Measurements from ENCODE around the gene NR2F2.

Gene NR2F2

DNA sequence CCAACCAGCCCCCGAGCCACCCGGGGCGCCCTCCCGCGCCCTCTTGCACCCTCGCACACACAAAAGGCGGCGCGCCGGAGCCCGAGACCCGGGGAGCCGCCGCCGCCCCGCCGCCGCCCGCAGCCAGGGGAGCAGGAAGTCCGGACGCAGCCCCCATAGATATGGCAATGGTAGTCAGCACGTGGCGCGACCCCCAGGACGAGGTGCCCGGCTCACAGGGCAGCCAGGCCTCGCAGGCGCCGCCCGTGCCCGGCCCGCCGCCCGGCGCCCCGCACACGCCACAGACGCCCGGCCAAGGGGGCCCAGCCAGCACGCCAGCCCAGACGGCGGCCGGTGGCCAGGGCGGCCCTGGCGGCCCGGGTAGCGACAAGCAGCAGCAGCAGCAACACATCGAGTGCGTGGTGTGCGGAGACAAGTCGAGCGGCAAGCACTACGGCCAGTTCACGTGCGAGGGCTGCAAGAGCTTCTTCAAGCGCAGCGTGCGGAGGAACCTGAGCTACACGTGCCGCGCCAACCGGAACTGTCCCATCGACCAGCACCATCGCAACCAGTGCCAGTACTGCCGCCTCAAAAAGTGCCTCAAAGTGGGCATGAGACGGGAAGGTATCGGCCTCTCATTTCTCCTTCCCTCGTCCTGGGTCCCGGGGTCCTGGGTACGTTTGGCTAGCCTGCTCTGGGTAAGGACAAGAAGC, 1.6 kb downstream of the NR2F2 start:
- no peak for DNase-seq
- Histone ChIP-seq H3K4me1 (ENCODE audit: control insufficient read depth, insufficient read depth, low read length, poor library complexity, severe bottlenecking) (peaks cover 4% of the 10 kb centered on the region), H3K27ac (ENCODE audit: insufficient read depth, low read length, poor library complexity, severe bottlenecking) (no peak overlapping the region), H3K9me3 (ENCODE audit: control insufficient read depth, low read length) (no peaks in the 10 kb centered on the region), H3K27me3 (replicated peaks; ENCODE audit: control insufficient read depth, insufficient read depth, low read length, poor library complexity, severe bottlenecking) (peaks cover 40% of the 10 kb centered on the region), H3K36me3 (ENCODE audit: control insufficient read depth, insufficient read depth, low read length) (no peaks in the 10 kb centered on the region), H3K4me3 (ENCODE audit: insufficient read depth, low read depth, low read length, poor library complexity, severe bottlenecking) (no peak overlapping the region)

DNA sequence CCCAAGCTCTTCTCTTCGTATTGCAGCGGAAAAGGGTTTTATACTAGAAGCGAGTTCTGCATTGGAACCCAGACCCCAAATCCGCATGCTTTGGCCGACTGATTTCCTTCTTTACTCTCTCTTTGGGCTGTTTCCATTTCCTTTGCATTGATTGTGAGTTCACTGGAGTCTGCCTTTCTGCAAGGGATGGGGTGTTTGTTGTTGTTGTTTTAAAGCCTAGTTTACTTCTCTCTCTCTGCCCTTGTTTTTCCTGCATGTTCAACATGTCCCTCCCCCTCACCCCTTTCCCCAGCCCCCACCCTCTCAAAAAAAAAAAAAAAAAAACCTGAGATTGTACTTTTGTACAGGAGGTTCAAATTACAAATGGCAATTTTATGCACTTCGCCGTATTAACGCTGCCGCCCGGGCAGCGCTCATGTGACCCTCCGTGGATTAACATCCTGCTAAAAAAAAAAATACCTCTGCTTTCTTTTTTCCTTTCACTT, 2.2 kb downstream of the NR2F2 start:
- Histone ChIP-seq H3K4me3 (ENCODE audit: insufficient read depth, low read depth, low read length, poor library complexity, severe bottlenecking) (peak overlapping the region; percentile 36), H3K9me3 (ENCODE audit: control insufficient read depth, low read length) (no peaks in the 10 kb centered on the region), H3K36me3 (ENCODE audit: control insufficient read depth, insufficient read depth, low read length) (no peaks in the 10 kb centered on the region), H3K4me1 (ENCODE audit: control insufficient read depth, insufficient read depth, low read length, poor library complexity, severe bottlenecking) (peaks cover 4% of the 10 kb centered on the region), H3K27me3 (replicated peaks; ENCODE audit: control insufficient read depth, insufficient read depth, low read length, poor library complexity, severe bottlenecking) (peaks cover 40% of the 10 kb centered on the region), H3K27ac (ENCODE audit: insufficient read depth, low read length, poor library complexity, severe bottlenecking) (no peak overlapping the region)
- no peak for DNase-seq

GRCh38 chr15:96333131-96334016, 2.9 kb downstream of the NR2F2 start:
- no peaks in the 10 kb centered on the region for H3K36me3 ChIP-seq (ENCODE audit: control insufficient read depth, insufficient read depth, low read length)
- peaks cover 40% of the 10 kb centered on the region for H3K27me3 ChIP-seq (replicated peaks; ENCODE audit: control insufficient read depth, insufficient read depth, low read length, poor library complexity, severe bottlenecking)
- no peak for DNase-seq
- no peaks in the 10 kb centered on the region for H3K9me3 ChIP-seq (ENCODE audit: control insufficient read depth, low read length)
- H3K4me3 ChIP-seq (ENCODE audit: insufficient read depth, low read depth, low read length, poor library complexity, severe bottlenecking): peak overlapping the region; percentile 36
- peaks cover 4% of the 10 kb centered on the region for H3K4me1 ChIP-seq (ENCODE audit: control insufficient read depth, insufficient read depth, low read length, poor library complexity, severe bottlenecking)
- no peak overlapping the region for H3K27ac ChIP-seq (ENCODE audit: insufficient read depth, low read length, poor library complexity, severe bottlenecking)

GRCh38 chr15:96334017-96334704, 3.7 kb downstream of the NR2F2 start:
- Histone ChIP-seq H3K9me3 (ENCODE audit: control insufficient read depth, low read length) (no peaks in the 10 kb centered on the region), H3K27me3 (replicated peaks; ENCODE audit: control insufficient read depth, insufficient read depth, low read length, poor library complexity, severe bottlenecking) (peaks cover 40% of the 10 kb centered on the region), H3K27ac (ENCODE audit: insufficient read depth, low read length, poor library complexity, severe bottlenecking) (no peak overlapping the region), H3K4me1 (ENCODE audit: control insufficient read depth, insufficient read depth, low read length, poor library complexity, severe bottlenecking) (peaks cover 4% of the 10 kb centered on the region), H3K4me3 (ENCODE audit: insufficient read depth, low read depth, low read length, poor library complexity, severe bottlenecking) (no peak overlapping the region), H3K36me3 (ENCODE audit: control insufficient read depth, insufficient read depth, low read length) (no peaks in the 10 kb centered on the region)
- no peak for DNase-seq

DNA sequence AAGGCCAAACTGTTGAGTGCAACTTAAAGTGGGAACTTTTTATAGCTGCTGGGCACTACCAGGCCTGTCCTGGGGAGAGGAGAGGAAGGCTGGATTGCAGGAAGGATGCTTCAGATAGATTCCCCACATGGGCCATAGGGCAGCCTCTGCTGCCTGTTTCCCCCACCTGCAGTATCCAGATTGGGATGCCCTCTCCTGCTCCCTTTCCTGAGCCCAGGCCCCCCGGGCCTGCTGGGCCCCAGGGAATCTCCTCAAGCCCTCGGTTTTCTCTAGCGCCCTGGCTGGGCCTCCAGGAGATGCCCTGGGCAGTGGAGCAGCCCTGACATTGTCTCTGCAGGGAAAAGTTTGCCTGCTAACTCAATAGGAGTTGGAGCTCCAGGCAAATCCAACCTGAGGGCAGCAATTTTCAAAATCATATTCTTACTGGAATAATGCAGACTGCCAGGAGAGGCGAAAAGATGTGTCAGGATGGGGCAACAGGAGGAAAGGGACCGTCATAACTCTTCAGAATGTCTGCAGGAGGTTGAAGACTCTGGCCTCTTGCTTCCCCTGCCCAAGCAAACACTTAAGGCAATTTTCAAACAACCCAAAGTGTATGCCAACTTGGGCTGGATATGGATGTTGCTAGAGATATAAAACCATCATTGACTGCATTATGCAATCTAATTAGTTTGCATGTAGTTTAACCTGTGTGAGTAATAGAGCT, 4.4 kb downstream of the NR2F2 start:
- no peak for DNase-seq
- Histone ChIP-seq H3K27me3 (replicated peaks; ENCODE audit: control insufficient read depth, insufficient read depth, low read length, poor library complexity, severe bottlenecking) (peaks cover 40% of the 10 kb centered on the region), H3K4me1 (ENCODE audit: control insufficient read depth, insufficient read depth, low read length, poor library complexity, severe bottlenecking) (peaks cover 4% of the 10 kb centered on the region), H3K27ac (ENCODE audit: insufficient read depth, low read length, poor library complexity, severe bottlenecking) (no peak overlapping the region), H3K4me3 (ENCODE audit: insufficient read depth, low read depth, low read length, poor library complexity, severe bottlenecking) (no peak overlapping the region), H3K9me3 (ENCODE audit: control insufficient read depth, low read length) (no peaks in the 10 kb centered on the region), H3K36me3 (ENCODE audit: control insufficient read depth, insufficient read depth, low read length) (no peaks in the 10 kb centered on the region)

GRCh38 chr15:96335411-96336024, 5.0 kb downstream of the NR2F2 start:
- peaks cover 40% of the 10 kb centered on the region for H3K27me3 ChIP-seq (replicated peaks; ENCODE audit: control insufficient read depth, insufficient read depth, low read length, poor library complexity, severe bottlenecking)
- H3K4me3 ChIP-seq (ENCODE audit: insufficient read depth, low read depth, low read length, poor library complexity, severe bottlenecking): no peak overlapping the region
- H3K27ac ChIP-seq (ENCODE audit: insufficient read depth, low read length, poor library complexity, severe bottlenecking): no peak overlapping the region
- no peak for DNase-seq
- H3K36me3 ChIP-seq (ENCODE audit: control insufficient read depth, insufficient read depth, low read length): no peaks in the 10 kb centered on the region
- no peaks in the 10 kb centered on the region for H3K9me3 ChIP-seq (ENCODE audit: control insufficient read depth, low read length)
- peaks cover 4% of the 10 kb centered on the region for H3K4me1 ChIP-seq (ENCODE audit: control insufficient read depth, insufficient read depth, low read length, poor library complexity, severe bottlenecking)

GRCh38 chr15:96336108-96336595, 5.7 kb downstream of the NR2F2 start:
- peaks cover 40% of the 10 kb centered on the region for H3K27me3 ChIP-seq (replicated peaks; ENCODE audit: control insufficient read depth, insufficient read depth, low read length, poor library complexity, severe bottlenecking)
- no peaks in the 10 kb centered on the region for H3K36me3 ChIP-seq (ENCODE audit: control insufficient read depth, insufficient read depth, low read length)
- H3K4me3 ChIP-seq (ENCODE audit: insufficient read depth, low read depth, low read length, poor library complexity, severe bottlenecking): no peak overlapping the region
- peaks cover 4% of the 10 kb centered on the region for H3K4me1 ChIP-seq (ENCODE audit: control insufficient read depth, insufficient read depth, low read length, poor library complexity, severe bottlenecking)
- H3K9me3 ChIP-seq (ENCODE audit: control insufficient read depth, low read length): no peaks in the 10 kb centered on the region
- no peak overlapping the region for H3K27ac ChIP-seq (ENCODE audit: insufficient read depth, low read length, poor library complexity, severe bottlenecking)
- no peak for DNase-seq

GRCh38 chr15:96336596-96337364, 6.3 kb downstream of the NR2F2 start:
- Histone ChIP-seq H3K36me3 (ENCODE audit: control insufficient read depth, insufficient read depth, low read length) (no peaks in the 10 kb centered on the region), H3K4me3 (ENCODE audit: insufficient read depth, low read depth, low read length, poor library complexity, severe bottlenecking) (no peak overlapping the region), H3K27me3 (replicated peaks; ENCODE audit: control insufficient read depth, insufficient read depth, low read length, poor library complexity, severe bottlenecking) (peaks cover 37% of the 10 kb centered on the region), H3K27ac (ENCODE audit: insufficient read depth, low read length, poor library complexity, severe bottlenecking) (no peak overlapping the region), H3K9me3 (ENCODE audit: control insufficient read depth, low read length) (no peaks in the 10 kb centered on the region), H3K4me1 (ENCODE audit: control insufficient read depth, insufficient read depth, low read length, poor library complexity, severe bottlenecking) (no peaks in the 10 kb centered on the region)
- DNase-seq: no peak

All from effector memory CD4-positive, alpha-beta T cell (primary cell).